NCI-H460 (cell line): ENCODE data around the gene KMT2C. TPM values are rescaled to one million over a fixed set of nuclear protein-coding genes. Genes with fewer than 3 reads are reported as not detected.
A peak's percentile ranks its signal among the peaks of the same experiment; 100 is the strongest.
"Not testable (repeated sequence)": the region's sequence is repeated elsewhere in the genome, so short reads cannot be mapped to it uniquely, and the experiment has no call there.

Experiments
- DNase-seq: peaks from one replicate; pipeline ENCODE4 v3.0.0-alpha.2; 2016; ENCODE audit warnings: low read depth; ENCODE audit errors: extremely low read depth
- total RNA-seq: library from RNA; depleted of rRNA; stranded (reverse); fragments of >200 nt; shearing (Covaris generic); gene quantifications from 2 replicates; pipeline ENCODE4 v1.2.3, GENCODE V29; 2014

Gene KMT2C
- total RNA-seq, 1 experiment from 2014 or later: 18.6 TPM

GRCh38 chr7:152442330-152442835, 6.6 kb upstream of the KMT2C start:
- no peak for DNase-seq

GRCh38 chr7:152441810-152442209, 6.0 kb upstream of the KMT2C start:
- not testable (repeated sequence) for DNase-seq

- not testable (repeated sequence) for DNase-seq
Measured at GRCh38 chr7:152441168-152441567, 5.4 kb upstream of the KMT2C start.

- not testable (repeated sequence) for DNase-seq
Measured at GRCh38 chr7:152438017-152438416, 2.2 kb upstream of the KMT2C start.

GRCh38 chr7:152436931-152437575, 1.2 kb upstream of the KMT2C start:
- not testable (repeated sequence) for DNase-seq

- peak; percentile 91 for DNase-seq
Measured at GRCh38 chr7:152436111-152436930, 518 bp upstream of the KMT2C start.

- DNase-seq: not testable (repeated sequence)
Measured at GRCh38 chr7:152434511-152435383, 1.1 kb downstream of the KMT2C start.

- DNase-seq: not testable (repeated sequence)
Measured at GRCh38 chr7:152433721-152434490, 1.9 kb downstream of the KMT2C start.

GRCh38 chr7:152432735-152433134, 3.1 kb downstream of the KMT2C start:
- DNase-seq: not testable (repeated sequence)

- DNase-seq: no peak
Measured at GRCh38 chr7:152430854-152431253, 4.9 kb downstream of the KMT2C start.

- not testable (repeated sequence) for DNase-seq
Measured at GRCh38 chr7:152430118-152430517, 5.7 kb downstream of the KMT2C start.

GRCh38 chr7:152424348-152425108, 11.3 kb downstream of the KMT2C start:
- no peak for DNase-seq

- DNase-seq: no peak
Measured at GRCh38 chr7:152423991-152424347, 11.8 kb downstream of the KMT2C start.

- DNase-seq: not testable (repeated sequence)
Measured at GRCh38 chr7:152423171-152423570, 12.6 kb downstream of the KMT2C start.

GRCh38 chr7:152420950-152421349, 14.9 kb downstream of the KMT2C start:
- DNase-seq: not testable (repeated sequence)

GRCh38 chr7:152419473-152420429, 16.1 kb downstream of the KMT2C start:
- DNase-seq: no peak

GRCh38 chr7:152414779-152415178, 21.0 kb downstream of the KMT2C start:
- DNase-seq: no peak

- no peak for DNase-seq
Measured at GRCh38 chr7:152411389-152411788, 24.4 kb downstream of the KMT2C start.
